ES-I3 (cell line): ENCODE measurements around the gene TPM2.

Source experiments
- H3K36me3 ChIP-seq: 2 replicates; pipeline ENCODE4 v1.6.1; 2013; ENCODE audit warnings: mild to moderate bottlenecking, low read length, control low read depth, moderate library complexity; ENCODE audit not compliant: insufficient read depth
- H3K4me1 ChIP-seq: 2 replicates; pipeline ENCODE4 v1.6.1; 2013; ENCODE audit warnings: mild to moderate bottlenecking, control low read depth, low read length; ENCODE audit not compliant: insufficient read depth
- H3K9ac ChIP-seq: 2 replicates; pipeline ENCODE4 v1.6.1; 2013; ENCODE audit warnings: low read depth, mild to moderate bottlenecking, low read length, moderate library complexity
- H3K9me3 ChIP-seq: 2 replicates; pipeline ENCODE4 v1.6.1; 2013; ENCODE audit warnings: mild to moderate bottlenecking, low read length, moderate library complexity; ENCODE audit not compliant: control insufficient read depth, insufficient read depth

Gene TPM2

DNA sequence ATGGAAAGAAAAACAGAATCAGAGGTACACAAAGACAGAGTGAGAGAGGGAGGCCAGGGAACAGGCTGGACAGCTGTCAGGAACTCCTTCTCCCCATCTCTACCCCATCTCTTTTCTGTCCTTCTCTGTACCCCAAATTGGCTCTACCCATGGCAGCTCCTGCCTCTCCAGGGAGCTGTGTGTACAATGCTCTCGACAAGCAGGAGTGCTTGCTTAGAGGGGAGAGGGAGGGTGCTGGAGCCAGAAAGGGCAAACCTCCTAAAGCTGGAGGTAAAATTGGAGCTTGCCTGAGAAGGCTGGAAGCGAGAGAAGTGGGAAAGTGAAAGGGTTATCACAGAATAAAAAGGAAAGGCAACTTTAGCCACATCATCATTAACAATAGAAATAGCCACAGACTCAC, 6.4 kb downstream of the TPM2 start:
- Histone ChIP-seq H3K9ac (no peak overlapping the region), H3K4me1 (peaks cover 20% of the 10 kb centered on the region; the same call in 1 of the 2 replicates), H3K36me3 (peaks cover 13% of the 10 kb centered on the region), H3K9me3 (no peaks in the 10 kb centered on the region)

DNA sequence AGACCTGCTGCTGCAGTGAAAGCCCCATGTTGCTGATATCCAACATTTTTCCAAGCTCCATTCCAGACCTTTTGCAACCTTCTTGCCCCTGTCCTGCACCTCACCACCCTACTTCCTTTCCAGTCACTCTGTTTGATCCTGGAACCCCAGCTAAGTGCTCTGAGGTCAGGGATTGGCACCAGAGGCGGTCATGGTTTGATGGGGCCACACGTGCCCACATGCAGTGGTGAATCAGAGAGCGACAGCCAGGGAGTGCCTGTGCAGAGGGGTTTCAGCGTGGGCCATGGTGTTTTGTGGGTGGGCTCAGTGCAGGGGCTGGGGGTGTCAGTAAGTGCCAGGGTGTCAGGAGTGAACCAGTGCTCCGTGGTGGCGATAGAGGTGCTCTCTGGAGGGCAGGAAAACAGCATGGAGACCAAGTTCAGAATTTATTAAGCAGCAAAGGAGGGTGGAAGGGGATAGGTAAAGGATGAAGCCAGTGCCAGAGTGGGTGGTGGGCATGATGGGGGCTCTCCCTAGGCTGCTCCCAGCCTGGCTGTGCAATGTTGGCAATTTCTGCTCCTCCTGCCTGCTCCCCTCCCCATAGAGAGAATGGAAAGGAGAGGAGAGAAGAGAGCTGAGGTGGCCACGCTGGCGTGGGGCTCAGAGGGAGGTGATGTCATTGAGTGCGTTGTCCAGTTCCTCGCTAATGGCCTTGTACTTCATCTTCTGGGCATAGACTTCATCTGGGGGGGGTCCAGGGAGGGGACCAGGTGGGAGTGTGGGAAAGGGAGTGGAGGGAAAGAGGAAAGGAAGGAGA, 7.0 kb downstream of the TPM2 start:
- Histone ChIP-seq H3K36me3 (peaks cover 13% of the 10 kb centered on the region), H3K9ac (no peak overlapping the region), H3K4me1 (peaks cover 16% of the 10 kb centered on the region; the same call in 1 of the 2 replicates)

DNA sequence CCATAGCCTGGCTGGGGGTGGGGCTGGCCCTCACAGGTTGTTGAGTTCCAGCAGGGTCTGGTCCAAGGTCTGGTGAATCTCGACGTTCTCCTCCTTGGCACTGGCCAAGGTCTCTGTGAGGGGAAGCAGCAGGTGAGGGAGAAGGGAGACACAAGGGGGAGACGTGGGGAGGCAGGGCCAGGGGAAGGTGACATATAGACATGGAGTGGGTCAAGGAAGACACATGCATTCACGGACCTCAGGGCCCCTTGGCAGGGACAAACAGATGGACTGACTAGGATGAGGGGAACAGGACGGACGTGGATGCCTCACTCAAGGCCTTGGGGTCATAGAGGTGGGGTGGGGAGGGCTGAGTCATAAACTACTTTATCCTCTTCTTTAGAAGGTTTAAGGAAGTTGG, 7.7 kb downstream of the TPM2 start:
- Histone ChIP-seq H3K9ac (no peak overlapping the region), H3K4me1 (peaks cover 16% of the 10 kb centered on the region; the same call in 1 of the 2 replicates), H3K36me3 (peaks cover 12% of the 10 kb centered on the region), H3K9me3 (no peaks in the 10 kb centered on the region)

More for the DNA sequence above, 7.0 kb downstream of the TPM2 start:
- H3K9me3 ChIP-seq = no peaks in the 10 kb centered on the region

DNA sequence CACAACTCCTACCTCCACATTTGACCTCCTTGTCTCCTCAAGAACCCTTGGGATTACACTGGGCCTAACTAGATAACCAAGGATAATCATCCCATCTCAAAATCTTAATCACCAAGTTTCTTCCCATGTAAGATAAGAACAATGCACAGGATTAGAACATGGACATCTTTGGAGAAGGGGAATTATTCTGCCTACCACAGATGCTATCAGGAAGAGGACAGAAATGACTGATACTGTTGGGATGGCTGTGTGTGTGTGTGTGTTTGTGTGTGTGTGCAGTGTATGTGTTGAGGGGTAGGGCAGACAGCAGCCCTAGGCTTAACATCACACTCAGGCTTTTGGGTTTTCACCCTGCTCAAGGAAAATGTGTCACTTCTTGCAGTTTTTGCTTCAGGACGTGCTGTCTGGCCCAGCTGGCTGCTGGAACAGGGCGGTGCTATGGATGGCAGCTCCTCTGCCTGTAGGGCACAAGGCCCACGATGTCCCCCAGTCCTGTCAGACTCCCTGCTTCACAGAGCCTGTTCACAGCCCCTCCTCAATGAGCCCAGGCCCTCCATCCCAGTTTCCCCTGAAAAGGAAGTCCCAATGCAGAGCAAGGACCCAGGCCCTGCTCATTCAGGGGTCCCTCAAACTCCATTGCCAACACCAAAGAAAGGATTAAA, 8.3 kb downstream of the TPM2 start:
- Histone ChIP-seq H3K4me1 (peaks cover 16% of the 10 kb centered on the region; the same call in 1 of the 2 replicates), H3K9ac (no peak overlapping the region), H3K36me3 (peaks cover 8% of the 10 kb centered on the region), H3K9me3 (no peaks in the 10 kb centered on the region)

DNA sequence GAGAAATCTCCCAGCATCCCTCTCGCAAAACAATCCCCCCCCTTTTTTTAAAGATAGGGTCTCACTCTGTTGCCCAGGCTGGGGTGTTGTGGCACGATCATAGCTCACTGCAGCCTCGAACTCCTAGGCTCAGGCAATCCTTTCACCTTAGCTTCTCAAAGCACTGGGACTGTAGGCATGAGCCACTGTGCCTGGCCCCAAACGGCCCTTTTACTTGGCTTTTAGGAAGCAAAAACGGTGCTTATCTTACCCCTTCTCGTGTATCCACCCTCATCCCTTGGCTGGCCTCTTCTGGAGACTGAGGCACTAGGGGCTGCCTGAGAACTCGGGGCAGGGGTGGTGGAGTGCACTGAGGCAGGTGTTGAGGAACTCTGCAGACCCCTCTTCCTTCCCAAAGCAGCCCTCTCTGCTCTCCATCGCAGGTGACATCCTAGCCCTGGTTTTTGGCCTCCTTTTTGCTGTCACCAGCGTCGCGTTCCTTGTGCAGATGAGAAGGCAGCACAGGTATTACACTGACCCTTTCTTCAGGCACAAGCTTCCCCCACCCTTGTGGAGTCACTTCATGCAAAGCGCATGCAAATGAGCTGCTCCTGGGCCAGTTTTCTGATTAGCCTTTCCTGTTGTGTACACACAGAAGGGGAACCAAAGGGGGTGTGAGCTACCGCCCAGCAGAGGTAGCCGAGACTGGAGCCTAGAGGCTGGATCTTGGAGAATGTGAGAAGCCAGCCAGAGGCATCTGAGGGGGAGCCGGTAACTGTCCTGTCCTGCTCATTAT, 9.2 kb downstream of the TPM2 start:
- Histone ChIP-seq H3K4me1 (peaks cover 16% of the 10 kb centered on the region; the same call in 1 of the 2 replicates), H3K36me3 (peaks cover 6% of the 10 kb centered on the region), H3K9ac (no peak overlapping the region), H3K9me3 (no peaks in the 10 kb centered on the region)

DNA sequence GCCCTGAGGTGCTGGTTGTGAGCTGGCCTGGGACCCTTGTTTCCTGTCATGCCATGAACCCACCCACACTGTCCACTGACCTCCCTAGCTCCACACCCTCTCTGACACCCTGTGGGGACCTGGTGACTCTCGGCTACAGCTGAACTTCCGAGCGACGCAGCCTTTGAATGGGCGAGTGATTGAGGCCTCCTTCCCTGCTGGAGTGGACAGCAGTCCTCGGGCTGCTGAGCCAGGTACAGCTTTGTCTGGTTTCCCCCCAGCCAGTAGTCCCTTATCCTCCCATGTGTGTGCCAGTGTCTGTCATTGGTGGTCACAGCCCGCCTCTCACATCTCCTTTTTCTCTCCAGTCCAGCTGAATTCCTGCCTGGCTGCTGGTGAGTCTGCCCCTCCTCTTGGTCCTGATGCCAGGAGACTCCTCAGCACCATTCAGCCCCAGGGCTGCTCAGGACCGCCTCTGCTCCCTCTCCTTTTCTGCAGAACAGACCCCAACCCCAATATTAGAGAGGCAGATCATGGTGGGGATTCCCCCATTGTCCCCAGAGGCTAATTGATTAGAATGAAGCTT, 9.9 kb downstream of the TPM2 start:
- Histone ChIP-seq H3K9ac (no peak overlapping the region), H3K9me3 (no peaks in the 10 kb centered on the region), H3K4me1 (peaks cover 16% of the 10 kb centered on the region; the same call in 1 of the 2 replicates), H3K36me3 (peaks cover 4% of the 10 kb centered on the region)

DNA sequence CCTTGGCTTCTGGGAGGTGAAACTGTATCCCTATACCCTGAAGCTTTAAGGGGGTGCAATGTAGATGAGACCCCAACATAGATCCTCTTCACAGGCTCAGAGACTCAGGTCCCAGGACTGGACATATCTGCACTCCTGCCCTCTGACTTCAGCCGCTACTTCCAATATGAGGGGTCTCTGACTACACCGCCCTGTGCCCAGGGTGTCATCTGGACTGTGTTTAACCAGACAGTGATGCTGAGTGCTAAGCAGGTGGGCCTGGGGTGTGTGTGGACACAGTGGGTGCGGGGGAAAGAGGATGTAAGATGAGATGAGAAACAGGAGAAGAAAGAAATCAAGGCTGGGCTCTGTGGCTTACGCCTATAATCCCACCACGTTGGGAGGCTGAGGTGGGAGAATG, 10.6 kb downstream of the TPM2 start:
- Histone ChIP-seq H3K4me1 (peaks cover 16% of the 10 kb centered on the region; the same call in 1 of the 2 replicates), H3K9ac (no peak overlapping the region), H3K36me3 (peaks cover under 1% of the 10 kb centered on the region; the same call in 1 of the 2 replicates), H3K9me3 (no peaks in the 10 kb centered on the region)

DNA sequence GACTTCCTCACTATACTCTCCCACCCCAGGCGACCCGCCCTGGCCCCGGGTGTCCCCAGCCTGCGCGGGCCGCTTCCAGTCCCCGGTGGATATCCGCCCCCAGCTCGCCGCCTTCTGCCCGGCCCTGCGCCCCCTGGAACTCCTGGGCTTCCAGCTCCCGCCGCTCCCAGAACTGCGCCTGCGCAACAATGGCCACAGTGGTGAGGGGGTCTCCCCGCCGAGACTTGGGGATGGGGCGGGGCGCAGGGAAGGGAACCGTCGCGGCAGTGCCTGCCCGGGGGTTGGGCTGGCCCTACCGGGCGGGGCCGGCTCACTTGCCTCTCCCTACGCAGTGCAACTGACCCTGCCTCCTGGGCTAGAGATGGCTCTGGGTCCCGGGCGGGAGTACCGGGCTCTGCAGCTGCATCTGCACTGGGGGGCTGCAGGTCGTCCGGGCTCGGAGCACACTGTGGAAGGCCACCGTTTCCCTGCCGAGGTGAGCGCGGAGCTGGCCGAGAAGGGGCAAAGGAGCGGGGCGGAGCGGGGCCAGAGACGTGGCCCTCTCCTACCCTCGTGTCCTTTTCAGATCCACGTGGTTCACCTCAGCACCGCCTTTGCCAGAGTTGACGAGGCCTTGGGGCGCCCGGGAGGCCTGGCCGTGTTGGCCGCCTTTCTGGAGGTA, 13.9 kb downstream of the TPM2 start:
- peak overlapping the region; percentile 74 for H3K9ac ChIP-seq
- no peaks in the 10 kb centered on the region for H3K9me3 ChIP-seq
- no peaks in the 10 kb centered on the region for H3K36me3 ChIP-seq
- H3K4me1 ChIP-seq = peaks cover 12% of the 10 kb centered on the region; the same call in 1 of the 2 replicates

DNA sequence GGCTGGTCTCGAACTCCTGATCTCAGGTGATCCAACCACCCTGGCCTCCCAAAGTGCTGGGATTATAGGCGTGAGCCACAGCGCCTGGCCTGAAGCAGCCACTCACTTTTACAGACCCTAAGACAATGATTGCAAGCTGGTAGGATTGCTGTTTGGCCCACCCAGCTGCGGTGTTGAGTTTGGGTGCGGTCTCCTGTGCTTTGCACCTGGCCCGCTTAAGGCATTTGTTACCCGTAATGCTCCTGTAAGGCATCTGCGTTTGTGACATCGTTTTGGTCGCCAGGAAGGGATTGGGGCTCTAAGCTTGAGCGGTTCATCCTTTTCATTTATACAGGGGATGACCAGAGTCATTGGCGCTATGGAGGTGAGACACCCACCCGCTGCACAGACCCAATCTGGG, 14.5 kb downstream of the TPM2 start:
- peaks cover 5% of the 10 kb centered on the region; the same call in 1 of the 2 replicates for H3K4me1 ChIP-seq
- peak overlapping the region; percentile 74 for H3K9ac ChIP-seq
- H3K36me3 ChIP-seq = no peaks in the 10 kb centered on the region
- no peaks in the 10 kb centered on the region for H3K9me3 ChIP-seq

DNA sequence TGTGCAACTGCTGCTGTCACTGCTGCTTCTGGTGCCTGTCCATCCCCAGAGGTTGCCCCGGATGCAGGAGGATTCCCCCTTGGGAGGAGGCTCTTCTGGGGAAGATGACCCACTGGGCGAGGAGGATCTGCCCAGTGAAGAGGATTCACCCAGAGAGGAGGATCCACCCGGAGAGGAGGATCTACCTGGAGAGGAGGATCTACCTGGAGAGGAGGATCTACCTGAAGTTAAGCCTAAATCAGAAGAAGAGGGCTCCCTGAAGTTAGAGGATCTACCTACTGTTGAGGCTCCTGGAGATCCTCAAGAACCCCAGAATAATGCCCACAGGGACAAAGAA, 15.7 kb downstream of the TPM2 start:
- Histone ChIP-seq H3K9me3 (no peaks in the 10 kb centered on the region), H3K4me1 (no peaks in the 10 kb centered on the region), H3K9ac (no peak overlapping the region), H3K36me3 (no peaks in the 10 kb centered on the region)

DNA sequence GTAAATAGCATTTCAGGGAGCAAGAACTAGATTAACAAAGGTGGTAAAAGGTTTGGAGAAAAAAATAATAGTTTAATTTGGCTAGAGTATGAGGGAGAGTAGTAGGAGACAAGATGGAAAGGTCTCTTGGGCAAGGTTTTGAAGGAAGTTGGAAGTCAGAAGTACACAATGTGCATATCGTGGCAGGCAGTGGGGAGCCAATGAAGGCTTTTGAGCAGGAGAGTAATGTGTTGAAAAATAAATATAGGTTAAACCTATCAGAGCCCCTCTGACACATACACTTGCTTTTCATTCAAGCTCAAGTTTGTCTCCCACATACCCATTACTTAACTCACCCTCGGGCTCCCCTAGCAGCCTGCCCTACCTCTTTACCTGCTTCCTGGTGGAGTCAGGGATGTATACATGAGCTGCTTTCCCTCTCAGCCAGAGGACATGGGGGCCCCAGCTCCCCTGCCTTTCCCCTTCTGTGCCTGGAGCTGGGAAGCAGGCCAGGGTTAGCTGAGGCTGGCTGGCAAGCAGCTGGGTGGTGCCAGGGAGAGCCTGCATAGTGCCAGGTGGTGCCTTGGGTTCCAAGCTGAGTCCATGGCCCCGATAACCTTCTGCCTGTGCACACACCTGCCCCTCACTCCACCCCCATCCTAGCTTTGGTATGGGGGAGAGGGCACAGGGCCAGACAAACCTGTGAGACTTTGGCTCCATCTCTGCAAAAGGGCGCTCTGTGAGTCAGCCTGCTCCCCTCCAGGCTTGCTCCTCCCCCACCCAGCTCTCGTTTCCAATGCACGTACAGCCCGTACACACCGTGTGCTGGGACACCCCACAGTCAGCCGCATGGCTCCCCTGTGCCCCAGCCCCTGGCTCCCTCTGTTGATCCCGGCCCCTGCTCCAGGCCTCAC, 16.3 kb downstream of the TPM2 start, which contains the start of gene CA9:
Gene CA9 (plus strand): TSS at position 797 of the 893 bp plus-strand sequence. CDS start 32 bp downstream, at position 829.
- H3K9ac ChIP-seq = no peak within 1 kb of the TSS
- H3K36me3 ChIP-seq = no peaks in the 10 kb centered on the region
- H3K9me3 ChIP-seq = no peaks in the 10 kb centered on the region
- H3K4me1 ChIP-seq = no peaks in the 10 kb centered on the region

DNA sequence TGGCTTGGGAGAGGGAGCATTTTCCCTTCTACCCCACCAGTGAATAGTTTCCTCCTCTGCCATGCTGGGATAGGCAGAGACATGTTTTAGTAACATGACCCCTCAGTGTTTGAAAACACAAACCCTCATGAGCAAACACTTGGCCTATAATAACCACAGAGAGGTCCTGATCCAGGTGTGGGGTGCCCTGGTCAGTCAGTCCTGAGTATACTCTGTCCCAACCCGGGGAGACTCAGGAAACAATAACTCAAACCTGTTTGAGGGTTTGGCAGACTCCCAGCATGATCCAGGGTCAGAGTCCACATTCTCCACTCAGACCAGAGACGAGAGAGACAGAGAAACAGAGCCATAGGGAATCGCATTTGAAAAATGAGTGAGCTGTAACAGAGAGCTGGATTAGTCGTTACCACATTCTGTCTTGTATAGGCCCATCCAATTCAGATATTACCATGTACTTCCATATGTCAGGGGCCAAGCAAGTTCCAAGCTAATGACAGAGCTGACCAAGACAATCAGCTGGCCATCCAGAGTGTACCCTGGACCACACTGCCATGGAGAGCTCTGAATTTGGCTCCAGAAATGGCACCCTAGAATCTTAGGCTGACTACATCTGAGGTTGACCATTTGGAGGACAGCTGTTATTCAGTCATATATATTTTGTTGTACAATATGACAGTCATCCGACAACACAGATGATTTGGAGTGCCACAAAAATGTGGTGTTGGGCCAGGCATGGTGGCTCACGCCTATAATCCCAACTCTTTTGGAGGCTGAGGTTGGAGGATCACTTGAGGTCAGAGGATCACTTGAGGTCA, 20.2 kb downstream of the TPM2 start:
- Histone ChIP-seq H3K9me3 (no peaks in the 10 kb centered on the region), H3K36me3 (no peaks in the 10 kb centered on the region), H3K4me1 (no peaks in the 10 kb centered on the region), H3K9ac (no peak overlapping the region)
